ENCODE results near the gene SOWAHA.

GRCh38 chr5:132778129-132778528, 35.0 kb upstream of the SOWAHA start:
- TF ChIP-seq, protein P1, sequence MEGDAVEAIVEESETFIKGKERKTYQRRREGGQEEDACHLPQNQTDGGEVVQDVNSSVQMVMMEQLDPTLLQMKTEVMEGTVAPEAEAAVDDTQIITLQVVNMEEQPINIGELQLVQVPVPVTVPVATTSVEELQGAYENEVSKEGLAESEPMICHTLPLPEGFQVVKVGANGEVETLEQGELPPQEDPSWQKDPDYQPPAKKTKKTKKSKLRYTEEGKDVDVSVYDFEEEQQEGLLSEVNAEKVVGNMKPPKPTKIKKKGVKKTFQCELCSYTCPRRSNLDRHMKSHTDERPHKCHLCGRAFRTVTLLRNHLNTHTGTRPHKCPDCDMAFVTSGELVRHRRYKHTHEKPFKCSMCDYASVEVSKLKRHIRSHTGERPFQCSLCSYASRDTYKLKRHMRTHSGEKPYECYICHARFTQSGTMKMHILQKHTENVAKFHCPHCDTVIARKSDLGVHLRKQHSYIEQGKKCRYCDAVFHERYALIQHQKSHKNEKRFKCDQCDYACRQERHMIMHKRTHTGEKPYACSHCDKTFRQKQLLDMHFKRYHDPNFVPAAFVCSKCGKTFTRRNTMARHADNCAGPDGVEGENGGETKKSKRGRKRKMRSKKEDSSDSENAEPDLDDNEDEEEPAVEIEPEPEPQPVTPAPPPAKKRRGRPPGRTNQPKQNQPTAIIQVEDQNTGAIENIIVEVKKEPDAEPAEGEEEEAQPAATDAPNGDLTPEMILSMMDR (conservative IDR thresholded peaks at IDR 0.05) = no peak
- TF ChIP-seq ZFX (IDR thresholded peaks at IDR 0.05) = no peak

All from C4-2B (cell line).